ENCODE data around the gene LRMDA. TPM values are rescaled to one million over a fixed set of nuclear protein-coding genes. Genes with fewer than 3 reads are reported as not detected.

LRMDA gene
- polyA plus RNA-seq, 3 donors: 39.8 to 59.6 (median 56.4) TPM

GRCh38 chr10:76073524-76073923 is 642.1 kb downstream of the LRMDA start:
- Mint-ChIP-seq H3K27me3 (ENCODE audit: low read depth in 3 of 3) (peaks cover 0 to under 1% (median 0%) of the 10 kb centered on the region in 3 donors), H3K27ac (no peak overlapping the region), H3K4me3 (no peak overlapping the region), H3K36me3 (peaks cover 13 to 20% of the 10 kb centered on the region in 2 donors), H3K9me3 (no peaks in the 10 kb centered on the region), H3K4me1 (no peaks in the 10 kb centered on the region)
- no CpG with 5 or more reads among the region's 2 CpGs for WGBS (ENCODE audit: insufficient coverage)
- Histone ChIP-seq H3K27me3 (ENCODE audit: control insufficient read depth in 2 of 2, insufficient read depth in 2 of 2, low read length in 2 of 2) (no peaks in the 10 kb centered on the region), H2AFZ (ENCODE audit: insufficient read depth, low read depth, low read length, poor library complexity, severe bottlenecking) (no peak overlapping the region), H3K36me3 (replicated peaks in 1 of 2; ENCODE audit: control insufficient read depth in 1 of 2, insufficient read depth in 2 of 2, low read length in 2 of 2) (peaks cover 0 to 7% of the 10 kb centered on the region in 2 donors), H3K4me1 (ENCODE audit: control insufficient read depth in 1 of 2, insufficient read depth in 2 of 2, low read length in 2 of 2) (no peaks in the 10 kb centered on the region), H3K79me2 (ENCODE audit: insufficient read depth, low read length) (no peaks in the 10 kb centered on the region), H3K4me2 (replicated peaks; ENCODE audit: extremely low read depth, low read length, poor library complexity, severe bottlenecking) (no peak overlapping the region), H3K9ac (ENCODE audit: insufficient read depth, low read length, poor library complexity, severe bottlenecking) (no peak overlapping the region), H4K20me1 (ENCODE audit: insufficient read depth, low read length) (no peaks in the 10 kb centered on the region), H3K9me3 (replicated peaks in 1 of 2; ENCODE audit: control insufficient read depth in 1 of 2, insufficient read depth in 1 of 2, low read length in 2 of 2) (no peaks in the 10 kb centered on the region), H3K4me3 (replicated peaks in 1 of 3; ENCODE audit: low read depth in 2 of 3, low read length in 3 of 3) (no peak overlapping the region), H3K27ac (ENCODE audit: low read depth in 1 of 2, low read length in 2 of 2) (no peak overlapping the region)
- intact Hi-C loops (cut with micrococcal nuclease): no loop called here
- no peak for TF ChIP-seq CTCF (IDR thresholded peaks at IDR 0.05)
- DNase-seq: no peak

- Mint-ChIP-seq H3K27me3 (ENCODE audit: low read depth in 3 of 3) (no peaks in the 10 kb centered on the region), H3K9me3 (no peaks in the 10 kb centered on the region), H3K4me1 (no peaks in the 10 kb centered on the region), H3K36me3 (peaks cover 8 to 14% of the 10 kb centered on the region in 2 donors), H3K27ac (no peak overlapping the region), H3K4me3 (no peak overlapping the region)
- no peak overlapping the region for H3K9ac ChIP-seq (ENCODE audit: insufficient read depth, low read length, poor library complexity, severe bottlenecking)
- no peaks in the 10 kb centered on the region for H4K20me1 ChIP-seq (ENCODE audit: insufficient read depth, low read length)
- H3K27ac ChIP-seq (ENCODE audit: low read depth in 1 of 2, low read length in 2 of 2): no peak overlapping the region
- no peak overlapping the region for H3K4me2 ChIP-seq (replicated peaks; ENCODE audit: extremely low read depth, low read length, poor library complexity, severe bottlenecking)
- H3K4me3 ChIP-seq (replicated peaks in 1 of 3; ENCODE audit: low read depth in 2 of 3, low read length in 3 of 3): no peak overlapping the region
- DNase-seq: no peak
- 100% methylated on average over 1 of the region's 1 CpG for WGBS (ENCODE audit: insufficient coverage)
- TF ChIP-seq CTCF (IDR thresholded peaks at IDR 0.05): no peak
- H3K9me3 ChIP-seq (replicated peaks in 1 of 2; ENCODE audit: control insufficient read depth in 1 of 2, insufficient read depth in 1 of 2, low read length in 2 of 2): no peaks in the 10 kb centered on the region
- H2AFZ ChIP-seq (ENCODE audit: insufficient read depth, low read depth, low read length, poor library complexity, severe bottlenecking): no peak overlapping the region
- no peaks in the 10 kb centered on the region for H3K36me3 ChIP-seq (replicated peaks in 1 of 2; ENCODE audit: control insufficient read depth in 1 of 2, insufficient read depth in 2 of 2, low read length in 2 of 2)
- no peaks in the 10 kb centered on the region for H3K79me2 ChIP-seq (ENCODE audit: insufficient read depth, low read length)
- H3K27me3 ChIP-seq (ENCODE audit: control insufficient read depth in 2 of 2, insufficient read depth in 2 of 2, low read length in 2 of 2): no peaks in the 10 kb centered on the region
- intact Hi-C loops (cut with micrococcal nuclease): no loop called here
- H3K4me1 ChIP-seq (ENCODE audit: control insufficient read depth in 1 of 2, insufficient read depth in 2 of 2, low read length in 2 of 2): no peaks in the 10 kb centered on the region
Measured at GRCh38 chr10:76074659-76075058, 643.2 kb downstream of the LRMDA start.

Data from CD14-positive monocyte (primary cell).